OCI-LY7 (cell line): Measurements from ENCODE around the gene FBN3. TPM values are rescaled to one million over a fixed set of nuclear protein-coding genes. Genes with fewer than 3 reads are reported as not detected.

Experiments
- BruUV-seq: library from RNA; stranded (reverse); fragments of 400-500 nt; replicated peaks from 2 replicates; lab custom pipeline; 2021; lab: Mats Ljungman, UMichigan
- CTCF ChIA-PET: fragments of 300-600 bp; sonication (Branson Sonifier 250); formaldehyde crosslinking; loops from one replicate; lab custom pipeline; 2022; ENCODE audit warnings: antibody characterized with exemption; ENCODE audit not compliant: unreplicated experiment; lab: Charles Lee
- POLR2A ChIA-PET: fragments of 300-600 bp; sonication (Branson Sonifier 250); formaldehyde crosslinking; loops from one replicate; lab custom pipeline; 2022; ENCODE audit warnings: antibody characterized with exemption; lab: Charles Lee
- DNase-seq: peaks from one replicate; pipeline ENCODE4 v3.0.0-alpha.2; 2015; ENCODE audit warnings: low spot score
- H2AFZ ChIP-seq: fragments of 200-600 bp; sonication (generic), shearing (Covaris generic); 2 replicates; pipeline ENCODE4 v1.6.1; 2014; ENCODE audit warnings: mild to moderate bottlenecking, antibody characterized with exemption, low read length, moderate library complexity
- H3K27ac ChIP-seq: fragments of 200-600 bp; sonication (generic); 2 replicates; pipeline ENCODE4 v1.5.1; 2014; ENCODE audit warnings: mixed run types, low read depth, mild to moderate bottlenecking, moderate library complexity, low read length, inconsistent platforms; ENCODE audit not compliant: poor library complexity, severe bottlenecking
- H3K36me3 ChIP-seq: fragments of 200-600 bp; sonication (generic); 2 replicates; pipeline ENCODE4 v1.6.1; 2014; ENCODE audit warnings: mild to moderate bottlenecking, antibody characterized with exemption, low read length, moderate library complexity, mixed read lengths; ENCODE audit not compliant: insufficient read depth
- H3K4me1 ChIP-seq: fragments of 200-600 bp; sonication (generic); 2 replicates; pipeline ENCODE4 v1.5.1; 2014; ENCODE audit warnings: mild to moderate bottlenecking, low read length; ENCODE audit not compliant: insufficient read depth, poor library complexity, severe bottlenecking
- H3K4me2 ChIP-seq: fragments of 200-600 bp; sonication (generic); 2 replicates; pipeline ENCODE4 v1.6.1; 2014; ENCODE audit warnings: mild to moderate bottlenecking, low read length
- H3K4me3 ChIP-seq: fragments of 200-600 bp; sonication (generic); 2 replicates; pipeline ENCODE4 v1.5.1; 2014; ENCODE audit warnings: mild to moderate bottlenecking, low read depth, low read length; ENCODE audit not compliant: poor library complexity, severe bottlenecking
- H3K79me2 ChIP-seq: fragments of 200-600 bp; sonication (generic); 2 replicates; pipeline ENCODE4 v1.6.1; 2016; ENCODE audit warnings: low read depth, mild to moderate bottlenecking, low read length, moderate library complexity, mixed read lengths; ENCODE audit not compliant: insufficient read depth
- H3K9me2 ChIP-seq: fragments of 200-600 bp; sonication (generic); 2 replicates; pipeline ENCODE4 v1.6.1; 2016; ENCODE audit warnings: mild to moderate bottlenecking, low read length, mixed read lengths; ENCODE audit not compliant: insufficient read depth
- H3K9me3 ChIP-seq: fragments of 200-600 bp; sonication (generic); 2 replicates; pipeline ENCODE4 v1.6.1; 2014; ENCODE audit warnings: mild to moderate bottlenecking, mixed run types, low read length, mixed read lengths
- H4K20me1 ChIP-seq: fragments of 200-600 bp; sonication (generic); 2 replicates; pipeline ENCODE4 v1.6.1; 2014; ENCODE audit warnings: mild to moderate bottlenecking, antibody characterized with exemption, low read length, moderate library complexity, mixed read lengths; ENCODE audit not compliant: insufficient read depth
- EZH2phosphoT487 ChIP-seq: fragments of 200-600 bp; sonication (generic); IDR thresholded peaks from 2 replicates; pipeline ENCODE4 v1.6.1; 2018; ENCODE audit warnings: low read depth, borderline replicate concordance, mild to moderate bottlenecking, mixed run types, antibody characterized with exemption, low read length, moderate library complexity, mixed read lengths
- intact Hi-C: fragments of 100-400 bp; cut with micrococcal nuclease; formaldehyde crosslinking; loops from one replicate; pipeline ENCODE4 v1.10.0; 2022; ENCODE audit not compliant: unreplicated experiment
- total RNA-seq, 2 experiments: library from RNA; depleted of rRNA in 1 of 2; stranded (reverse); fragments of >200 nt in 1 of 2; shearing (Covaris generic) in 1 of 2; gene quantifications; 2 replicates each; pipeline ENCODE4 v1.2.3, GENCODE V29; 2014 to 2022
- TF ChIP-seq, protein P1 (sequence below): fragments of 200-600 bp; sonication (generic); conservative IDR thresholded peaks from 2 replicates; pipeline ENCODE4 v1.5.1; 2014; ENCODE audit warnings: mild to moderate bottlenecking, antibody characterized with exemption, low read length, moderate library complexity, mixed read lengths

FBN3 gene
- total RNA-seq, 2 experiments from 2014 or later, result not detected

DNA sequence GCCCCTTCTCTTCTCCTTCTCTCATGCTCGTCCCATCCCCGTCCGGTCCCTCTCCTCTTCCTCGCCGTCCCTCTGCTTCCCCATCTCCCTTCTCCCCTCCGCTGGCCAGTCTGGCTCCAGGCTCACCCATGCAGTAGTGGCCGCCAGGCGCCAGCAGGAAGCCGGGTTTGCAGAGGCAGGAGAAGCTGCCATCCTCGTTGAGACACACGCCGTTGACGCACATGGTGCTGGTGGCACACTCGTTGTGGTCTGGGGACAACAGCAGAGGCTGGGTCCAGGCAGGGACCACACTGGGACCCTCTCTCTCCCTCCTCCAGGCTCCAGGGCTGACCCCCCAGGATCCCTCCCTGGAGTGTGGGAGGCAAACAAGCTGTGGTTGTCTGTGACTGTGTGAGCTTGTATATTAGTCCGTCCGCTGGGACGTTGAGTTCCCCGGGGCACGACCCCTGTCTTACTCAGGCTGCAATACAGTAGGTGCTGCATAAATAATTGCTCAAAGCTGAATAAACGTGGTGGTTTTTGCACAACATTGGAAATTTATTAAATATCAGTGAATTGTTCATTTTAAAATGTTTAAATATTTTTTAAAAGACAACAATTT, 16.4 kb downstream of the FBN3 start:
- intact Hi-C loops, result no loop called here
- Histone ChIP-seq H3K27ac (no peak overlapping the region), H3K9me3 (no peaks in the 10 kb centered on the region), H3K79me2 (no peaks in the 10 kb centered on the region), H3K4me3 (no peak overlapping the region), H3K9me2 (no peaks in the 10 kb centered on the region), H3K4me2 (no peak overlapping the region), H3K4me1 (no peaks in the 10 kb centered on the region), H3K36me3 (no peaks in the 10 kb centered on the region), H2AFZ (no peak overlapping the region), H4K20me1 (no peaks in the 10 kb centered on the region)
- BruUV-seq, result no TSS peak
- TF ChIP-seq EZH2phosphoT487, result no peak
- no peak for DNase-seq
- ChIA-PET CTCF (no interaction called here), POLR2A (no interaction called here)

DNA sequence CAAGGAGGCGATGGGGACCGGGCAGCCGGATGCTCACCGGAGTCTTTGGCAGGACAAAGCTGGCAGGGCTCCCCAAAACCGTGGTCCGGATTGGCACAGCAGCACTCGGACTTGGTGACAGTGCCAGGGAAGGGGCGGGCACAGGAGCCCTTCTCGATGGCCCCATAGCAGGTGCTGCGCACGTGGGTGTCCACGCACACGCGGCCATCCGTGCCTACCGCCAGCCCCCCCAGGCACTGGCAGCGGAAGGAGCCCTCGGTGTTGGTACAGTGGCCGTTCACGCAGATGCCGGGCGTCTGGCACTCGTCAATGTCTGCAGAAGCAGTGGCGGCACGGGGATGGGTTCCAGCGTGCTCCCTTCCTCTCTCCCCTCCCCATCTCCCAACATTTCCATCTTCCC, 17.9 kb downstream of the FBN3 start:
- CTCF ChIA-PET, result no interaction called here
- BruUV-seq, result no TSS peak
- TF ChIP-seq, protein P1, sequence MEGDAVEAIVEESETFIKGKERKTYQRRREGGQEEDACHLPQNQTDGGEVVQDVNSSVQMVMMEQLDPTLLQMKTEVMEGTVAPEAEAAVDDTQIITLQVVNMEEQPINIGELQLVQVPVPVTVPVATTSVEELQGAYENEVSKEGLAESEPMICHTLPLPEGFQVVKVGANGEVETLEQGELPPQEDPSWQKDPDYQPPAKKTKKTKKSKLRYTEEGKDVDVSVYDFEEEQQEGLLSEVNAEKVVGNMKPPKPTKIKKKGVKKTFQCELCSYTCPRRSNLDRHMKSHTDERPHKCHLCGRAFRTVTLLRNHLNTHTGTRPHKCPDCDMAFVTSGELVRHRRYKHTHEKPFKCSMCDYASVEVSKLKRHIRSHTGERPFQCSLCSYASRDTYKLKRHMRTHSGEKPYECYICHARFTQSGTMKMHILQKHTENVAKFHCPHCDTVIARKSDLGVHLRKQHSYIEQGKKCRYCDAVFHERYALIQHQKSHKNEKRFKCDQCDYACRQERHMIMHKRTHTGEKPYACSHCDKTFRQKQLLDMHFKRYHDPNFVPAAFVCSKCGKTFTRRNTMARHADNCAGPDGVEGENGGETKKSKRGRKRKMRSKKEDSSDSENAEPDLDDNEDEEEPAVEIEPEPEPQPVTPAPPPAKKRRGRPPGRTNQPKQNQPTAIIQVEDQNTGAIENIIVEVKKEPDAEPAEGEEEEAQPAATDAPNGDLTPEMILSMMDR, result no peak
- no peak for TF ChIP-seq EZH2phosphoT487
- no peaks in the 10 kb centered on the region for H3K9me2 ChIP-seq
- no peak overlapping the region for H3K27ac ChIP-seq
- POLR2A ChIA-PET, result no interaction called here
- H3K4me3 ChIP-seq, result no peak overlapping the region
- no peak overlapping the region for H2AFZ ChIP-seq
- no peaks in the 10 kb centered on the region for H3K4me1 ChIP-seq
- H3K79me2 ChIP-seq, result no peaks in the 10 kb centered on the region
- no peak for DNase-seq
- intact Hi-C loops, result no loop called here
- H4K20me1 ChIP-seq, result no peaks in the 10 kb centered on the region
- H3K9me3 ChIP-seq, result no peaks in the 10 kb centered on the region
- H3K36me3 ChIP-seq, result no peaks in the 10 kb centered on the region
- no peak overlapping the region for H3K4me2 ChIP-seq

DNA sequence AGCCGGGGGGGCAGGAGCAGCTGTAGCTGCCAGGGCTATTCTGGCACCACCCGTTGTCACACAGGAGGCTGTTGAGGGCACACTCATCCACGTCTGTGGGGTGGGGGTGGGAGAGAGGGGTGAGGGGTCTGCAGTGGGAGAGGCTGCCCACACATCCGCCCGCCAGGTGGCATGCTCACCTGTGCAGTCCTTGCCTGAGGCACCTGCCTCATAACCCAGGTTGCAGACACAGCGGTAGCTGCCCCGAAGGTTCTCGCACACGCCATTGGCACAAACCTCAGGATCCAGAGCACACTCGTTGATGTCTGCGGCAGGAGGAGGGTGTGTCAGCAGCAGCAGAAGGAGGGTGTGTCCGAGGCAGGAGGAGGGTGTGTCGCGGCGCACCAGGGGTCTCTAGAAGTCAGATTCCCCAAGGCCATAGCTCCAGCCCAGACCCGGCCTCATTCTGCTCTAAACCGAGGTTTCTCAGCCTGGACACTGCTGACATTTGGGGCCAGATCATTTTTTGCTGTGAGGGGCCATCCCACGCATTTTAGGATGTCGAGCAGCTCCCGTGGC, 20.3 kb downstream of the FBN3 start:
- ChIA-PET CTCF (no interaction called here), POLR2A (no interaction called here)
- intact Hi-C loops, result no loop called here

More for the DNA sequence above, 20.3 kb downstream of the FBN3 start:
- Histone ChIP-seq H3K79me2 (no peaks in the 10 kb centered on the region), H4K20me1 (no peaks in the 10 kb centered on the region), H3K4me3 (no peak overlapping the region), H3K27ac (no peak overlapping the region), H2AFZ (no peak overlapping the region), H3K4me1 (no peaks in the 10 kb centered on the region), H3K36me3 (no peaks in the 10 kb centered on the region), H3K4me2 (no peak overlapping the region), H3K9me3 (no peaks in the 10 kb centered on the region), H3K9me2 (no peaks in the 10 kb centered on the region)
- BruUV-seq, result no TSS peak
- DNase-seq, result no peak
- TF ChIP-seq EZH2phosphoT487, result no peak
- TF ChIP-seq, protein P1, result no peak
